C1 segment of cervical spinal cord (tissue), 14 donors: ENCODE data around the gene GAK.
"Not testable (repeated sequence)": the region's sequence is repeated elsewhere in the genome, so short reads cannot be mapped to it uniquely, and the experiment has no call there.

Experiments used
- DNase-seq, 14 donors: peaks; one replicate each; lab custom pipeline; 2025; lab: John Stamatoyannopoulos, UW

The GAK gene

GRCh38 chr4:931960-932712, at the start of gene GAK, which contains the start of gene TMEM175:
TSS of gene GAK (minus strand) at chr4:932316. CDS start at chr4:932187, 129 bp downstream.
TSS of gene TMEM175 (plus strand) at chr4:932460. CDS start at chr4:947740, 15,280 bp downstream.
- DNase-seq: peak; percentile 61 to 98 (median 91)

DNA sequence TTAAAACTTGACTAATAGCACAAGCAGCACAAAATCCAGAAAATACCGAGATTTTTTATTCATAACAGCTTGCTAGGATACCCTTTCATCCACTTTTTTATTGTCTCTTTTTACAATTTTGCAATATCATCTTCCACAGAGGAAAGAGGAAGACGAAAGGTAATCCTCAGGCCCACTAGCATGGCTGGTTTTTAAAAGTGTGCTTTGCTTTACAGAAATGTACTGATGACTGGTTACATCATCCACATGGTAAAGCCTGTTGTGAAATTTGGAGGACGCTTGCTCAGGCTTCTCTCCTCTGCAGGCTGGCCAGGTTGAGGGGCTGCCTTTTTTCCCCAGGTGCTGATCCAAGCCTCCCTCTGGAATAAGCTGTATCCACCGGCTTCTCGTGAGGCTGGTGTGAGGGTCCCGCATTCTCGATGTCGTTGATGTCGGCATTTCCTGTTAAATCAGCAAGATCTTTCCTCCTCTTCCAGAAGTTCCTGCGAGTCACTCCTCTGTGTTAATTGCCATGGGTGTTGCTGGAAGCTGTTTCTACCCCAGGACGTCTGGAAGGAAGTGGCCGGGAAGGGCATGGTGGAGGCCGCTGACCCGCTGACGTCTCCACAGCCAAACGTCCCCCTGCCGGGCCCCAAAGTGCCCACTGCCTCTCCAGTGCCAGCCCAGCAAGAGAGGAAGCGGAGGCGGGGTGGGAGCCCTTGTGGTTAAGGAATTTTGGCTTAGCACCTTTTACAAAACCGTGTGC, 47.0 kb upstream of the GAK start:
- DNase-seq: no peak

DNA sequence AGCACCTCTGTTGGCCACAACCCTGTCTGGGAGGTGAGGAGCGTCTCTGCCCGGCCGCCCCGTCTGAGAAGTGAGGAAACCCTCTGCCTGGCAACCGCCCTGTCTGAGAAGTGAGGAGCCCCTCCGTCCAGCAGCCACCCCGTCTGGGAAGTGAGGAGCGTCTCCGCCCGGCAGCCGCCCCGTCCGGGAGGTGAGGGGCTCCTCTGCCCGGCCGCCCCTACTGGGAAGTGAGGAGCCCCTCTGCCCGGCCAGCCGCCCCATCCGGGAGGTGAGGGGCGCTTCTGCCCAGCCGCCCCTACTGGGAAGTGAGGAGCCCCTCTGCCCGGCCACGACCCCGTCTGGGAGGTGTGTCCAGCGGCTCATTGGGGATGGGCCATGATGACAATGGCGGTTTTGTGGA, 43.9 kb upstream of the GAK start:
- not testable (repeated sequence) for DNase-seq

- DNase-seq: no peak
Observed at GRCh38 chr4:974668-975067, 42.6 kb upstream of the GAK start.

- peak; percentile 20 to 93 (median 76) for DNase-seq
Observed at GRCh38 chr4:973431-974397, 41.6 kb upstream of the GAK start, which contains the start of gene DGKQ. TSS of gene DGKQ (minus strand) at chr4:973569. CDS start at chr4:973482, 87 bp downstream.

GRCh38 chr4:972651-973424, 40.7 kb upstream of the GAK start:
- DNase-seq: peak in 2 of 14 donors; percentile 34 to 54

GRCh38 chr4:971666-972500, 39.8 kb upstream of the GAK start:
- DNase-seq: no peak

DNA sequence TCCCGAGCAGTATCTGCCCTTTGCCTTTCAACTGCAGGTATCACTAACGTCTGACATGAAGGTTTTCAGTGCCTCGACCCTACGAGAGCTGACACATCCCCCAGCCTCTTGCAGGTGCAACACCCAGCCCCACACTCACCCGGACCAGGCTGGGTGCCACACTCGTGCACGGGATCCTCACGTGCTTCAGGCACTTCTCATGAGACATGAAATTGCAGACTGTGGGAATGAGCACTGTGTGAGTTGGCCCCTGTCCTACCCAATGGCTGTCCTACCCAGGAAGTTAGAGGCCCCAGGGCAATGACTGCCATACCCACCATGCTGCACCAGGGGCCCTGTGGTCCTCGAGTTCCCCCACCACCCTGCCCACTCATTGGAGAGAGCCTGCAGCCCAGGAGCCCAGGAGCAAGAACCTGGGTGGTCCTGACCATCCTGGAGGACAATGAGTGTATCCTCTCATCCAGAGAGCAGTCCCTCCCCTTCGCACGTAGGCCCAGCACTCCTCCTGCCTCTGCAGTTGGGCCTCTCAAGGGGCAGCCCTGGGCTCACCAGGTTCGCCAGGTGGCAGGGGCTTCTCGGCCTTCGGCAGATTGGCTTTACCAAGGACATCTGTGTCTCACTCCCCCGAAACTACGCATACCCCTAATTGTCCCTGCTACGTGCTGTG, 38.9 kb upstream of the GAK start:
- no peak for DNase-seq

GRCh38 chr4:970046-970745, 38.1 kb upstream of the GAK start:
- DNase-seq: no peak

DNA sequence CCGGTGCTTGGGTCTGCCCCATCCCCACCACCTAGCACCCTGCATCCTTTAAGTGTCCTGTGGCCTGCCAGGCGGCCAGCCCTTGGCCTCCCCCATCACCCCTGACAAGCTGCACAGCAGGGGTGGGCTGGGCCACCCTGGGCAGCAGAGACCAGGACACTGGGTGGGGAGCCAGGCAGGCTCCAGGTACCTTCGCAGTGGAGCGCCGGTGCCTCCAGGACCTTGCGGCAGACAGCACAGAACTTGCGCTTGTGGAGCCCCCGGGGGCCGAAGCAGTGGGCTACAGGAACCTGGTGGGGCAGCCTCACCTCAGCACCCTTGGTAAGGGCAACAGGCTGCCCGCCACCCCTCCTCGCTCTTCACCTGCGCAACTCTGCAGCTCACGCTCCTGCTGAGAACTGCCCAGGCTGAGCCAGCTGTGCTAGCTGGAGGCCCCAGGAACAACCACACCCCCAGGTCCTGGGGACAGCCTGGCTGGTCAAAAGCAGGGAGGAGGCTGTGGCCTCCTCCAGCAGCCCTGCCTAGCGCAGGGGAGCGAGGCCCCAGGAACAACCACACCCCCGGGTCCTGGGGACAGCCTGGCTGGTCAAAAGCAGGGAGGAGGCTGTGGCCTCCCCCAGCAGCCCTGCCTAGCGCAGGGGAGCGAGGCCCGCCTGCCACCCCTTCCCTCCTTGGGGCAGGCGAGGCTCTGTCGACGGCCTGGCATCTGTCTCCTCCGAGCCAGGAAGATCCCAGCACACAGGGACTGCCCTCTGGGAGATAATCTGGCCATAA, 36.7 kb upstream of the GAK start:
- no peak for DNase-seq

- no peak for DNase-seq
Observed at GRCh38 chr4:968221-968620, 36.1 kb upstream of the GAK start.

DNA sequence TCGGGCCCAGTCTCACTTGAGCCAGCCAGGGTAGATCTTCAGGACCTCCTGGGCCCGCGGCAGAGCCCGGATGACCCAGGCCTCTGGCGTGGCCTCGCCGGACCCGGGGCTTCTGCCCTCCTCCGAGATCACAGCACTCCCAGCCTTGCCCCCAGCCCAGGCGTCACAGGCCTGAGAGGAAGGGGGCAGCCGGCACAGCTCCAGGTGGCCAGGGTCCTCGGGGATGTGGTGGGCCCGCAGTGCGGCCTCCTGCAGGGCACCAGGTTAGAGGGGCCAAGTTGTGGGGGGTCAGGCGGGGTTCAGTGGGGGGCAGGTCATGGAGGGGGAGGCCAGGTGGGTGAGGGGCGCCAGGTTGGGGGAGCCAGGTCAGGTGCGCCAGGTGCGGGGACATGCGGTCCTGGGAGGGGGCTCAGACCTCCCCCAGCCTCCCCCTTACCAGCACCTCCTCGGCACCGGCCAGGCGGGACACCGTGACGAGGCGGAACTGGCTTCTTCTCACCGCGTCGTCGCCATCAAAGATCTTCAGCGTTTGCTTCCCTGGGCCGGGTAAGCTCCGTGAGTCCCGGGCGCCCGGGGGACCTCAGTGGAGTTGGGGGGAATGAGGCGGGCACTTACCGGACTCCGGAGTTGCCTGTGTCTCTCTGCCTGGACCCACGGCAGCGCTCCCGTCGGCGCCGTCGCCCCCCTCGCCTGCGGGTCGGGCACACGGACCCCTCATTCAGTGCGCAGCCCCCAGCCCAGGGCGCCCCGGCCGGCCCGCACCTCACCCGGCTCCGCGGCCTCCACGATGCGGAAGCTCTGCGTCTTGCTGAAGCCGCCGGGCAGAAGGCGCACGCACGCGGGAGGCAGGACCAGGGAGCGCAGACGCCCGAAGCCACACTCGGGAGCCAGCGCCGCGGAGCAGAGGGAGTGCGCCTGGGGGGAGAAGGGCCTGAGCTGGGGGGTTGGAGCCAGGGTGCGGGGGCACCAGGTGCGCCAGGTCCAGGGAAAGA, 35.3 kb upstream of the GAK start:
- no peak for DNase-seq

DNA sequence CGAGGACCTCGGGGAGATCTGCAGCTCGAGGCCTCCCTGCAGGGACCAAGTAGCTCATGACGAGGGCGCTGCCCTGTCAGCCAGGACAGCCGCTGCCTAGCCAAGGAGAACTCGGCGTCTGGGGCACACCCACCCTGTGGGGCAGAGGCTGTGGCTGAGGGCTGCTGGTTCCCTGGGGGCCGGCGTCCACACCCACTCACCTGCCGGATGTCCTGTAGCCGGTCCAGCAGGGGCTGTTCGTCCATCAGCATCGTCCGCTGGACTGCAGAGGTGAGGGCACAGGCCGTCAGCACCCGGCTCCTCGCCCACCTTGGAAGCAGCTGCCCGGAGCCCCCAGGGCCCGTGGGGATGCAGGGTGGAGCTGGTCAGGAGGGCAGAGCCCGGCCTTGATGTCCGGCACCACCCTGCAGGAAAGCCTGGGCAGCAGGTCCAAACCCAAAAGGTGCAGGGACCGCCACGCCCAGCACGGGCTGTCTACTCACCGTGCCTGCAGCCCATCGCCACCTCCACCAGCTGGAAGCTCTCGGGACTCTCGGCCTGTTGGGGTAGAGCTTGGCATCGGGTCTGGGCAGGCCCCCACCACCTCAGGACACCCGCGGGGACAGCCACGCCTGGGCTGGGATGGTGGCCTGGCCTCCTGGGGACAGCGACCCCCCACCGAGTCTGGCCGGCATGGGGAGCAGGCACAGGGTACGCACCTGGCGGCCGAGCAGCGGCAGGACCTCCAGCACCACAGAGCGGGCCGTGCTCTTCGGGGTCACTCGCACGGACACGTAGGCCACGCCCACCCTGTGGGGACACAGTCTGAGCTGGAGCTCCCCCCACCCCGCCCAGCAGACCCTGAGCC, 34.4 kb upstream of the GAK start:
- no peak for DNase-seq

DNA sequence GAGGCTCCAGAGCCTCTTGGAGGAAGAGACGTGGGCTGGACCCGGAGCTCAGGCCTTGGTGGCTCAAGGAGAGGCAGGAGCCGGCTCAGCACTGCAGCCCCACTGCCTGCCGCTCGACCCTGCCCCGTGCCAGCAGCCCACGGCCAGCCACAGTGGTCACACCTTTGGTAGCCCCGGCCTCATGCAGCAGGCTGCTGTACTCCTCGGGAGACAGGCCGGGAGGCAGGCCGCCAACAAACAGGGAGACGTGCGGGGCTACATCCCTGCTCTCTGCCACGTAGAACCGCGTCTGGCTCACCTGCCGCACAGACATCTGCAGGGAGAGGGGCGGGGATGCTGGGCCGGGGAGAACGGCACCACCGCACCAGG, 33.6 kb upstream of the GAK start:
- DNase-seq: no peak

GRCh38 chr4:965048-965765, 33.1 kb upstream of the GAK start:
- no peak for DNase-seq
